C4-2B (cell line): ENCODE results near the gene TRIM41.
"Not testable (repeated sequence)": the region's sequence is repeated elsewhere in the genome, so short reads cannot be mapped to it uniquely, and the experiment has no call there.

Experiments
- H3K27ac ChIP-seq: fragments of 450-650 bp; 2 replicates; pipeline ENCODE4 v1.5.1; 2017
- ZFX ChIP-seq: fragments of 450-650 bp; IDR thresholded peaks from 2 replicates; pipeline ENCODE4 v1.6.1; 2017
- TF ChIP-seq, protein P1 (sequence below): fragments of 450-650 bp; conservative IDR thresholded peaks from 2 replicates; pipeline ENCODE4 v1.5.1; 2017; ENCODE audit warnings: mild to moderate bottlenecking

The TRIM41 gene

DNA sequence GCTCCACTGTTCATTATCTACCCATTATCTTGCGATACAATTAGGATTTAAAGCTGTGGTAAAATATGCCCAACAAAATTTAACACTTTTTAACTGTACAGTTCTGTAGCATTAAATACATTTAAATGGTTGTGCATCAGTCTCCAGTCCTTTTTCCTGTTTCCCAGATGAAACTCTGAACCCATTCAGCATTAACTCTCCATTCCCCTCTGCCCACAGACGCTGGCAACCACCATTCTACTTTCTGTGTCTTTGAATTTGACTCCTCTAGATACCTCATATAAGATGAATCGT is 15.2 kb upstream of the TRIM41 start:
- TF ChIP-seq, protein P1, sequence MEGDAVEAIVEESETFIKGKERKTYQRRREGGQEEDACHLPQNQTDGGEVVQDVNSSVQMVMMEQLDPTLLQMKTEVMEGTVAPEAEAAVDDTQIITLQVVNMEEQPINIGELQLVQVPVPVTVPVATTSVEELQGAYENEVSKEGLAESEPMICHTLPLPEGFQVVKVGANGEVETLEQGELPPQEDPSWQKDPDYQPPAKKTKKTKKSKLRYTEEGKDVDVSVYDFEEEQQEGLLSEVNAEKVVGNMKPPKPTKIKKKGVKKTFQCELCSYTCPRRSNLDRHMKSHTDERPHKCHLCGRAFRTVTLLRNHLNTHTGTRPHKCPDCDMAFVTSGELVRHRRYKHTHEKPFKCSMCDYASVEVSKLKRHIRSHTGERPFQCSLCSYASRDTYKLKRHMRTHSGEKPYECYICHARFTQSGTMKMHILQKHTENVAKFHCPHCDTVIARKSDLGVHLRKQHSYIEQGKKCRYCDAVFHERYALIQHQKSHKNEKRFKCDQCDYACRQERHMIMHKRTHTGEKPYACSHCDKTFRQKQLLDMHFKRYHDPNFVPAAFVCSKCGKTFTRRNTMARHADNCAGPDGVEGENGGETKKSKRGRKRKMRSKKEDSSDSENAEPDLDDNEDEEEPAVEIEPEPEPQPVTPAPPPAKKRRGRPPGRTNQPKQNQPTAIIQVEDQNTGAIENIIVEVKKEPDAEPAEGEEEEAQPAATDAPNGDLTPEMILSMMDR: no peak
- TF ChIP-seq ZFX: no peak
- H3K27ac ChIP-seq: no peak overlapping the region

DNA sequence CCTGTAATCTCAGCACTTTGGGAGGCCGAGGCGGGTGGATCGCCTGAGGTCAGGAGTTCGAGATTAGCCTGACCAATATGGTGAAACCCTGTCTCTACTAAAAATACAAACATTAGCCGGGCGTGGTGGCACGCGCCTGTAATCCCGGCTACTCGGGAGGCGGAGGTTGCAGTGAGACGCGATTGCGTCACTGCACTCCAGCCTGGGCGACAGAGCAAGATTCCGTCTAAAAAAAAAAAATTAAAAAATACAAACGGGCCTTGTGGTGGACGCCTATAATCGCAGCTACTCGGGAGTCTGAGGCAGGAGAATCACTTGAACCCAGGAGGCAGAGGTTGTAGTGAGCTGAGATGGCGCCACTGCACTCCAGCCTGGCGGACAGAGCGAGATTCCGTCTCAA is 14.1 kb upstream of the TRIM41 start:
- not testable (repeated sequence) for H3K27ac ChIP-seq

DNA sequence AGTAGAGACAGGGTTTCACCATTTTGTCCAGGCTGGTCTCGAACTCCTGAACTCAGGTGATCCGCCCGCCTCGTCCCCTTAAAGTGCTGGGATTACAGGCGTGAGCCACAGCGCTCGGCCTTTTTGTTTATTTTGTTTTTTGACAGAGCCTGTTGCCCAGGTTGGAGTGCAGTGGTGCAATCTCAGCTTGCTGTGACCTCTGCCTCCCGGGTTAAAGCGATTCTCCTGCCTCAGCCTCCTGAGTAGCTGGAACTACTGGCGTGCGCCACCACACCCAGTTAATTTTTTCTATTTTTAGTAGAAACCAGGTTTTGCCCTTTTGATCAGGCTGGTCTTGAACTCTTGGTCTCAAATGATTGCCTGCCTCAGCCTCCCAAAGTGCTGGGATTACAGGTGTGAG is 12.9 kb upstream of the TRIM41 start:
- H3K27ac ChIP-seq: not testable (repeated sequence)

DNA sequence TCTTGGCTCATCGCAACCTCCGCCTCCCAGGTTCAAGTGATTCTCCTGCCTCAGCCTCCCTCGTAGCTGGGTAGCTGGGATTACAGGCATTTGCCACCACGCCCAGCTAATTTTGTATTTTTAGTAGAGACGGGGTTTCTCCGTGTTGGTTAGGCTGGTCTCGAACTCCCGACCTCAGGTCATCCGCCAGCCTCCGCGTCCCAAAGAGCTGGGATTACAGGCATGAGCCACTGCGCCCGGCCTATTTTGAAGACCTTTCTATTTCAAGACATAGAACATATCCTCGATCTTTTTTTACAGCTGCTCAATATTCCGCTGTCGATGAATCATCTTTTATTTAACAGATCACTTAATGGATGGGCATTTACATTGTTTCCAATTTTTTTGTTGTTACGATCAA is 12.4 kb upstream of the TRIM41 start:
- not testable (repeated sequence) for H3K27ac ChIP-seq

DNA sequence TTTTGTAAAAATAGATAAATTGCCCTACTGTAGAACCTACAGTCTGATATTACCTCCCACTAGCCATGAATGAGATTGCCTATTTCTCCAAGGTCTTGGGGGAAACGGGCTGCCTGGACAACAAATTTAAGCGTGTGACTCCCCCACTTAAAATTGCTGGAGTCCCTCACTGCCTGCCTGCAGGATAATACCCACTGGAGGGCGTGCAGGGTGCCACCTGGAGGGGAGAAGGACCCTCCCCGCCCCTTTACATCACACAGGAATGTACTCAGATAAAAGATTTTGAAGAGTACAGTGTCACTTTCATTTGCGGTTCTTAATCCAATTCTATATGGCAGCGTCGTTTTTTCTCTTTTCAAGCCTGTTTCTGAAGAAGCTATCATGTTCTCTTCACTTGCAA is 11.9 kb upstream of the TRIM41 start:
- TF ChIP-seq, protein P1: no peak; the same call in 1 of the 2 replicates
- no peak for TF ChIP-seq ZFX
- no peak overlapping the region for H3K27ac ChIP-seq

DNA sequence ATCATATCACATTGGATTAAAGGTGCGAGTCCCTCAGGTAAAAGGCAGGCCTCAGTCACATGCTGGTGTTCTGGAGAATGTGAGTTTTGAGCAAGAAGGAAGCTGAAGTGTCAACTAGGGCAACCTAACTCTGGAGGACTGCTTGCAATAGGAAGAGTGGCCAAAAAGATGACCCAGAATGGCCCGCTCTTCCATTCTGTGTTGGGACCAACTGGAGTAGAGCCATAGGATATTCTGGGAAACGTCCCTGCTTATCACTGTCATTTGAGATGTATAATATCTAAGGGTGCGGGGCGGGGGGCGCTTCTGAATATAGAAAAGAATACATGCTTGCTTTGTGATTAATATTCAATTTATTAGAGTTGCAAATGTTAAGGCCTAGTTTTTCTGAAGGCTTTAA is 11.0 kb upstream of the TRIM41 start:
- no peak overlapping the region for H3K27ac ChIP-seq
- no peak for TF ChIP-seq ZFX
- TF ChIP-seq, protein P1: no peak

DNA sequence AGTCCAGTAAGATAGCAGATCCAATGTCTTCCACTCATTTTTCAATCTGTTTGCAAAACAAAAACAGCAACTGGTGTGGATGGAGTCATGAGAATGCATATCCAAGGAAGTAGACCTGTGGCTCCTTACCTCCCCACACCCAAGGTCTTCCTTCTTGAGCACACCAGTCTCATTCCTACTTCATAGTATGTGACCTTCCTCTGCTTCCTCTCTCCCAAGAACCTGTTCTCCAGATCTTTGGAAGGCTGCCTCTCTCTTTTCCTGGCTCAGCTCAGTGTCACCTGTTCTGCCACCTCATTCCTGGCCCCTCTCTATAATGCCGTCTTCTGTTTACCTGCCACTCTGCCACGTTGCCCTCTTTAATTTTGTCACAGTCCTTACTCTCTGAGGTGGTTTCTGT is 10.1 kb upstream of the TRIM41 start:
- H3K27ac ChIP-seq: no peak overlapping the region
- no peak for TF ChIP-seq ZFX
- TF ChIP-seq, protein P1: no peak

DNA sequence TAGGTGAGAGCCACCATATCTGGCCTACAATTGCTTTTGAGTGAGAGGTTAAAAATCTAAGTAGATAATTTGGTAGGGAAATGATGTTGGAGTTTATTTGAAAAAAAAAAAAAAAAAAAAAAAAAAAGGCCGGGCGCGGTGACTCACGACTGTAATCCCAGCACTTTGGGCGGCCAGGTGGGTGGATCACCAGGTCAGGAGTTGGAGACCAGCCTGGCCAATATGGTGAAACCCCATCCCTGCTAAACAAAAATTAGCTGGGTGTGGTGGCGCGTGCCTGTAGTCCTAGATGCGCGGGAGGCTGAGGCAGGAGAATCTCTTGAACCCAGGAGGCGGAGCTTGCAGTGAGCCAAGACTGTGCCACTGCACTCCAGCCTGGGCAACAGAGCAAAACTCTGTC is 8.8 kb upstream of the TRIM41 start:
- not testable (repeated sequence) for H3K27ac ChIP-seq

DNA sequence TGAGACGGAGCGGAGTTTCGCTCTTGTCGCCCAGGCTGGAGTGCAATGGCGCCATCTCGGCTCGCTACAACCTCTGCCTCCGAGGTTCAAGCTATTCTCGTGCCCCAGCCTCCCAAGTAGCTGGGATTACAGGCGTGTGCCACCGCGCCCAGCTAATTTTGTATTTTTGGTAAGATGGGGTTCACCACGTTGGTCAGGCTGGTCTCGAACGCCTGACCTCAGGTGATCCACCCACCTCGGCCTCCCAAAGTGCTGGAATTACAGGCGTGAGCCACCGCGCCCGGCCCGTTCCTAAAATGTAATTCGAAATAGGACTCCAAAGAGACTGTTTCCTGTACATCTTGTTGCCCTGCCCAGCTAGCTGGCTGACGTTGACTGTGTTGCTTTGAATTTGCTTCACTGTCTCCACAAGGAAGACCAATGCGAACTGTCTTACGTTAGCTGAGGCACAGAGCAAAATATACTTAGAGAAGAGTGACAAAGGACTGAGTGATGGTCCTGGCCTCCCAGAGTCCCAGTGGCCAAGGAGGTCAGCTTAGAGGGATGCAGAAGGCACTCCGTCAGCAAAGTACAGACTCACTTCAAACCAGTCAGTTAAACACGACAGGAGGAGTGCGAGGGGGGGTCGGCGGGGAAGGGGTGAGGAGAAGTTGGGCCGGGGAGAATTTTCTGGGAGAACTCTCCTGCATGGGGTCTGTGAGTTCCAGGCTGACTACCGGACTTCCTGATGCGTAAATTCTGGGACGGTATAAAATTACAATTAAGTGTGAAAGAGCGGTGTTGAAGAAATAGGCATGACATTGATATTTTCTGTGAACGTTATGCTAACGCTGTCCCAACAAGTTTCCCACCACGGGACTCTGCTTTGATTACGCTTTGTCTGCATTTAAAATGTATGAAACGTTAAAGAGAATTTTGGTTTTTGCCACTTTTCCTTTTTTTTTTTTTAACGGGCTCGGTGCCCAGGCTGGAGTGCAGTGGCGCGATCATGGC is 6.8 kb upstream of the TRIM41 start:
- TF ChIP-seq ZFX: no peak
- TF ChIP-seq, protein P1: no peak
- no peak overlapping the region for H3K27ac ChIP-seq
